Stimulated activated CD4-positive, alpha-beta T cell treated with anti-CD3 and anti-CD28 coated beads, TNF-alpha, amount 100 ng/mL, for 48 hours (primary cell): ENCODE results near the gene NOP56.
"Not testable (repeated sequence)": the region's sequence is repeated elsewhere in the genome, so short reads cannot be mapped to it uniquely, and the experiment has no call there.

Experiments
- DNase-seq, 3 donors: peaks; one replicate each; pipeline ENCODE4 v3.0.0-alpha.2; 2020; ENCODE audit warnings: low read depth in 3 of 3

Gene NOP56

DNA sequence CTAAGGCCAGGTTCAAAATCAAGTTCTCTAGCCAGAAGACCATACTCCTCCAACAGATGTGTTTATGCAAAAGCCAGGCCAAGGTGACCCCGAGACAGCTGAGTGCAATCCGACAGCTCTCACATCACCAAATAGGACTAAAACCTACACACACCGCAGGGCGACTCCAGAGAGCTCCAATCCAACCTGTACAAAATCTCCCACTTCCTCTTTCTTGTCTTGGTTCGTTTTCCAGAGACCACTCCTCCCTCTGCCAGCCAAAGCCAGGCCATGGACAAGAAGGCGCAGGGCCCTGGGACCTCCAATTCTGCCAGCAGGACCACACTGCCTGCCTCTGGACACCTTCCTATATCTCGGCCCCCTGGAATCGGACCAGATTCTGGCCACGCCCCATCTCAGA lies 11.5 kb upstream of the NOP56 start:
- no peak for DNase-seq

DNA sequence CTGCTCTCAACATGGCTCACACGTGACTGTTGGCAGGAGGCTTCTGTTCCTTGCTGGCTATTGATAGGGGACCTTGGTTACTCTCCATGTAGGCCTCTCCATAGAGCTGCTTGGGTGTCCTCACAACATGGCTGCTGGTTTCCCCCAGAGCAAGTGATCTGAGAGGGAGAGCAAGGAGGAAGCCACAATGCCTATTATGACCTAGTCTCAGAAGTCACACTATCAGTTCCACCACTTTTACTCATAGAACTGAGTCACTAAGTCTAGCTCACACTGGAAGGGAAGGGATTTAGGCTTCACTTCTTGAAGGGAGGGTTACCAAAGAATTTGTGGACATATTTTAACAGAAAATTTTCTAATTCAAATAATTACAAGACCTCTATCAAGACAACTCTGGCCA lies 8.7 kb upstream of the NOP56 start:
- no peak for DNase-seq

DNA sequence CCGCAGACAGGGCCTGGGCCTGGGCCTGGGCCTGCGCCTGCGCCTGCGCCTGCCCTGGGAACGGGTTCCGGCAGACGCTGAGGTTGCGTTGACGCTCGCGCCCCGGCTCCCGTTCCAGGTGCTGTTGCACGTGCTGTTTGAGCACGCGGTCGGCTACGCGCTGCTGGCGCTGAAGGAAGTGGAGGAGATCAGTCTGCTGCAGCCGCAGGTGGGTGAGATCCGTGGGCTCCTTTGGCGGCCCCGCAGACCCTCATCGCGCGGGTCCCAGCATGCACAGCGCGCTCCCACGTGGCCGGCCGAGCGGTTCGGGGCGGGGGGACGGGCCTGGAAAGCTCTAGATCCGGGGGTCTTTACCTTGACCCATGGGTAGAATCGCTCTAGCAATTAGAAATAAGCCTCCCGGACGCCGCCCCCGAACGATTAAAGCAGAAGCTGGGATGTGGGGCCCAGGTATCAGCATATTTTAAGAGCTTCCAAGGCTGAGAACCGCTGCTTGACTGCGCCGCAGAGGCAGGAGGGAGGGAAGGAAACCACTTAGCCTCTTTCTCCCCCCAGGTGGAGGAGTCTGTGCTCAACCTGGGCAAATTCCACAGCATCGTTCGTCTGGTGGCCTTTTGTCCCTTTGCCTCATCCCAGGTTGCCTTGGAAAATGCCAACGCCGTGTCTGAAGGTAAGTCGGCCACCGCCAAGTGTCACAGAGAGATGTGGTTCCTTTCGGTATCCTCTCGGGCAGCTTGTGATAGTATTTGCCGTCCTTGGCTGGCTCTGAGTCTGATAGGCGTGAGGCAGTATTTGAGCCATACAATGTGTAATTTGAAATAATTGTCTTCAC lies 508 bp downstream of the NOP56 start:
- DNase-seq: peak in 1 of 3 donors; percentile 47

DNA sequence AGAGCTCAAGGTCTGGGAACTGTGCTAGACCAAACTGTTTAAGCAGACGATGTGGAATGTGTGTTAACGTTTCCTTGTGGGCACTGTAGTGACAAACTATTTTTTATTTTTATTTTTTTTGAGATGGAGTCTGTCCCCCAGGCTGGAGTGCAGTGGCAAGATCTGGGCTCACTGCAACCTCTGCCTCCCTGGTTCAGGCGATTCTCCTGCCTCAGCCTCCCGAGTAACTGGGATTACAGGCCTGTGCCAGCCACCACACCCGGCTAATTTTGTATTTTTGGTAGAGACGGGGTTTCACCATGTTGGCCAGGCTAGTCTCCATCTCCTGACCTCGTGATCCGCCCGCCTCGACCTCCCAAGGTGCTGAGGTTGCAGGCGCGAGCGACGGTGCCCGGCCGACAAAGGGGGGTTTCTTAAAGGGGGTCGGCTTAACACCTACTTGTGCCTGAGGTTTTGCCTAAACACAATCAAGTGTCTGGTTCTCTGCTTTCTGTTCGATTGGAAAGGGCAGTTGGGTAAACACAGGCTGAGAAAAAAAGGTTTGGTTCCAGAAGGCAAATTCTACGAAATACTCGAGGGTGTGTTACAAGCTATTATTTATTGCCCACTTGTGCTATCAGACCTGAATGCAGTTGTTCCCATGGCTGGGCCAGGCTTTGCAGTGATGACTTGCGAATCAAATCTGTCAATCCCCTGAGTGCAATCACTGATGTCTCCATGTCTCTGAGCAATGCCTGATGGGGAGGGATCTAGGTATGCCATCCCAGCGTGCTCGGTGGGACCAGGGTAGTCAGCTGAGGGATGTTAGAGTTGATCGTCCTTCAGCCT lies 1.3 kb downstream of the NOP56 start:
- no peak for DNase-seq

DNA sequence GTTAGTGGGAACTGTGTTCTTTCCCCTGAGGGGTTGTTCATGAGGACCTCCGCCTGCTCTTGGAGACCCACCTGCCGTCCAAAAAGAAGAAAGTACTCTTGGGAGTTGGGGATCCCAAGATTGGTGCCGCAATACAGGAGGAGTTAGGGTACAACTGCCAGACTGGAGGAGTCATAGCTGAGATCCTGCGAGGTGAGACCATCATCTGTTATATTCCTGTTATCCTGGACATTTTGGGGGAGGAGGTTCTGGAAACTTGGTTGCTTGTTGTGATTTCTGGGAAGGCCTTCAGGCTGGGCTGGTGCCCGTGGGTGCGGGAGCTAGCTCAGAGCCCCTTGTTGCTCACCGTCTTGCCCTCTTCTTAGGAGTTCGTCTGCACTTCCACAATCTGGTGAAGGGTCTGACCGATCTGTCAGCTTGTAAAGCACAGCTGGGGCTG lies 2.0 kb downstream of the NOP56 start:
- DNase-seq: no peak

- DNase-seq: no peak
Measured at GRCh38 chr20:2654831-2655230, 2.4 kb downstream of the NOP56 start.

GRCh38 chr20:2655331-2656116 lies 3.1 kb downstream of the NOP56 start:
- no peak for DNase-seq

- no peak for DNase-seq
Measured at GRCh38 chr20:2656471-2657117, 4.2 kb downstream of the NOP56 start.

DNA sequence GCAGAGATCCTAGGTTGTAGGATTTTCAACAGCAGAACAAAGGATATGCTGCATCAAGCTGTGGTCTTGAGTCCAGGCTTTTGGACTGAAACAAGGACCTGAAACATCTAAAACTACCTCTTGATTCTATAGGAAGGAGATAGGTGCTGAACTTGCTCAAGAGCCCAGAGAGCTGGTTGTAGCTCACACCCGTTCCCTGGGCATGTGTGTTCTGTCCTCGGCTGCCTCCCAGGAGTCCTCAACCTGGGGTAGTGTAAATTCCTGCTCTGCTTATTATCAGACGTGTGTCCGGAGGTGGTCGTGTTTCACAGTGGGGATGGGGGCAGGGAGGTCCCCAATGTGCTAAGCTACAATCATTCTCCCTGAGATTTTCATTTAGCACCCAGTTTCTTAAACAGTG lies 4.8 kb downstream of the NOP56 start:
- no peak for DNase-seq

- no peak for DNase-seq
Measured at GRCh38 chr20:2657674-2658073, 5.2 kb downstream of the NOP56 start.

DNA sequence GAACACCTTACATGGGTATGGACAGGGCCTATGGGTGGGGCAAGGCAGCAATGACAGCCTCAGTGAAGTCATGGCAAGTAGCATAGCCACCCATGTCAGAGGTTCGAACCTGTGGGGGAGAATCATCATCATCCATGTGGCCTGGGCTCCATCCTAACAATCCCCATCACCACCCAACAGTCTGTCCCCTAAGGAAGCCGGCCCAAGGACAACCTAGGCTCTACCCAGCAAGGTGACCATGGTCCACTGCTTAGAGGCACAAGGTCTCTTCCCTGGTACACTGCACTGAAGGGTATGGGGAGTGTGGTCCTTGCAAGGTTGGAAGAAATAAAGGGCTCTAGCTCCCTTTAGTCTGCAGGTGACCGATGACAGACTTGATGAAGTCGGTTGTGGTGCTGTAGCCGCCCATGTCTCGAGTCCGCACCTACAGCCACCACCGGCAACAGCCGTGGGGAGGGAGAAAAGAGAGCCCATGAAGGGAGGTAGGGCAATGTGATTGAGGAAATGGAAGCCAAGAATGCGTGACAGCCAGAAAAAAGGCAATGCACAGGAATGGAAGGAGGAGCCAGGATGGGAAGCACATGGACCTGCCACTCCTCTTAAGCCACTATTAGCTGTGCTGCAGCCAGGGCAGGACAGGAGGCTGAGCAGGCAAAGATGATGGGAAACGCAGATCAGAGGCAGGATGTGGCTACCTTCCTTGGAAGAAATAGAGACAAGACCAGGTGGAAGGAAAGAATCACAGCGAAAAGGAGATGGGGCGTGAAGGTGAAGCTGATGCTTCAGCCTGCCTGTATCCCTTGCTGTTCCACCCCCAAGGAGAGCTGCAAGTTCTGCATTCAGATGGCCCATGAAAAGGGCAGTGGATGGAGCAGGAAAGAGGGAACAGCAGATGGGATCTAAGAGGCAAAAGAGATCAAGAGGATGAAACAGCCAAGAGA lies 6.3 kb downstream of the NOP56 start:
- no peak for DNase-seq

GRCh38 chr20:2659547-2659946 lies 7.1 kb downstream of the NOP56 start:
- DNase-seq: no peak

GRCh38 chr20:2663364-2663886 lies 11.0 kb downstream of the NOP56 start:
- no peak for DNase-seq

- DNase-seq: peak; percentile 77 to 90 (median 84)
Measured at GRCh38 chr20:2663887-2664719, 11.7 kb downstream of the NOP56 start, which contains the start of gene IDH3B. Gene IDH3B, minus strand, starts transcription at chr20:2664216. Its CDS starts 28 bp downstream, at chr20:2664188.

GRCh38 chr20:2671977-2672376 lies 19.5 kb downstream of the NOP56 start:
- DNase-seq: no peak

GRCh38 chr20:2672446-2672845 lies 20.0 kb downstream of the NOP56 start:
- no peak for DNase-seq

GRCh38 chr20:2673453-2673852 lies 21.0 kb downstream of the NOP56 start:
- DNase-seq: no peak

DNA sequence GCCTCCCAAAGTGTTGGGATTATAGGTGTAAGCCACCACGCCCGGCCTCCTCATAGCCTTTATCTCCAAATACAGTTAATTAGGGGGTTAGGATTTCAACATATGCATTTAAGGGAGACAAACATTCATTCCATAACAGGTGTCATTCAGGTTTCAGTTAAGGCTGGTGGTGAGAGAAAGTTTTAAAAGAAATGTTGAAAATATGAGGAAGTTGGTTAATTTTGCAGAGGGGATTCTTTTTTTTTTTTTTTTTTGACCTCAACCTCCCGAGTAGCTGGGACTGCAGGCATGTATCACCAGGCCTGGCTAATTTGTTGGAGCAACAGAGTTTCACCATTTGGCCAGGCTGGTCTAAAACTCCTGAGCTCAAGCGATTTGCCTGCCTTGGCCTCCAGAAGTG lies 27.6 kb downstream of the NOP56 start:
- no peak for DNase-seq

DNA sequence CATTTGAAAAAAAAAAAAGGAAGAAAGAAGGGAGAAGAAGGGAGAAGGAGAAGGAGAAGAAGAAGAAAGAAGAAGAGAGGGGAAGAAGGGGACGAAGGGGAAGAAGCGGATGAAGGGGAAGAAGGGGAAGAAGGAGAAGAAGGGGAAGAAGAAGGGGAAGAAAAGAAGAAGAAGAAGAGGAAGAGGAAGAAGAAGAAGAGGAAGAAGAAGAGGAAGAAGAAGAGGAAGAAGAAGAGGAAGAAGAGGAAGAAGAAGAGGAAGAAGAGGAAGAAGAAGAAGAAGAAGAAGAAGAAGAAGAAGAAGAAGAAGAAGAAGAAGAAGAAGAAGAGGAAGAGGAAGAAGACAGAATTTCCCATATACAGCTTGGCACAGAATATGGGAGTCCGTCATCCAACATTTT lies 29.6 kb downstream of the NOP56 start:
- DNase-seq: not testable (repeated sequence)
